Measurements from ENCODE around the gene ESYT1. TPM values are rescaled to one million over a fixed set of nuclear protein-coding genes. Genes with fewer than 3 reads are reported as not detected.

The ESYT1 gene
- total and polyA plus RNA-seq, 9 of the 15 experiments (the other 6 are each of a cell fraction or from before 2014, with no cell fraction given) = 132 to 420 (median 164) TPM

- TF ChIP-seq MBD2 (IDR thresholded peaks at IDR 0.05; ENCODE audit: borderline replicate concordance, low read depth) = peak; percentile 68
- TF ChIP-seq SAFB (IDR thresholded peaks at IDR 0.05; ENCODE audit: borderline replicate concordance, low read depth, low read length) = no peak
- TF ChIP-seq CXXC5 (CRISPR knock-in tag; IDR thresholded peaks at IDR 0.05) = no peak
- TF ChIP-seq BACH1 (tag; IDR thresholded peaks at IDR 0.05) = 0 out of 2 replicates have a peak, but pooled peaks have one; percentile 8
- no peak for TF ChIP-seq CHD2 (IDR thresholded peaks at IDR 0.05; ENCODE audit: low read depth, low read length)
- TF ChIP-seq IFI16 (CRISPR knock-in tag; IDR thresholded peaks at IDR 0.05) = no peak
- no peak for TF ChIP-seq SIN3A (IDR thresholded peaks at IDR 0.05; ENCODE audit: borderline replicate concordance in 2 of 2, control insufficient read depth in 1 of 2, low read depth in 2 of 2, low read length in 2 of 2)
- no peak for TF ChIP-seq ZBTB5 (IDR thresholded peaks at IDR 0.05)
- no peak for TF ChIP-seq GTF2B (IDR thresholded peaks at IDR 0.05; ENCODE audit: extremely low read depth, insufficient read length)
- TF ChIP-seq SREBF2 (CRISPR knock-in tag; IDR thresholded peaks at IDR 0.05) = no peak
- no peak for TF ChIP-seq CREB3L1 (IDR thresholded peaks at IDR 0.05; ENCODE audit: borderline replicate concordance, low read depth)
- TF ChIP-seq MXI1 (IDR thresholded peaks at IDR 0.05; ENCODE audit: low read depth, low read length) = no peak
- TF ChIP-seq ZNF766 (CRISPR knock-in tag; conservative IDR thresholded peaks at IDR 0.05) = peak; percentile 84
- TF ChIP-seq BHLHE40 (IDR thresholded peaks at IDR 0.05; ENCODE audit: low read length) = no peak
- TF ChIP-seq LEF1 (IDR thresholded peaks at IDR 0.05) = peak; percentile 97
- no peak for TF ChIP-seq ZNF740 (CRISPR knock-in tag; IDR thresholded peaks at IDR 0.05)
- TF ChIP-seq ZNF740 (tag; IDR thresholded peaks at IDR 0.05) = no peak
- no peak; the same call in 1 of the 2 replicates for TF ChIP-seq ZKSCAN8 (CRISPR knock-in tag; IDR thresholded peaks at IDR 0.05)
- TF ChIP-seq ZBTB43 (CRISPR knock-in tag; IDR thresholded peaks at IDR 0.05) = no peak
Observed at GRCh38 chr12:56126732-56127239, 1.3 kb upstream of the ESYT1 start (continued).

Data from K562 (cell line).